ENCODE data around the gene HOXC6.
A peak's percentile ranks its signal among the peaks of the same experiment; 100 is the strongest.

The HOXC6 gene

DNA sequence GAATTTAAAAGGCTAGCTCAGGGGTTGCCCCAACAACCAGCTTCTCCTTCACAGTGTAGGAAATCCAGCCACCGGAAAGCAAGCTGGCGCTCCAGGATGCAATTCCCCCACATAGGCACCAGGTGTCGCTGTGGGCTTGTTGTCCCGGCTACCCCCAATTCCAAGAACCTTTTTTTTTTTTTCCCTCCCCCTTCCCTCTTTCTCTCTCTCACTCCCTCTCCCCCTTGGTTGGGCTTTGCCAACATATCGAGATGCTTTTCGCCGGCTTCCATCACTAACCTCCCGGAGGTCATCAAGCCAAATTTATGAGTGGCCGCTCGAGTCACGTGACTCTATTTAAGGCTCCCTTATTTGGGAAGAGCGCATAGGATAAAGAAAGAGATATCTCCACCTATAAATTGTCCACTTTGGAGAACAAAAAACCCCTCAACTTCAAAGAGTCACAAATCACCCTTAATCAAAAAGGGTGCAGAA is 4.4 kb downstream of the HOXC6 start, which contains the start of gene HOXC5 (continued):
- TF ChIP-seq, protein P1, sequence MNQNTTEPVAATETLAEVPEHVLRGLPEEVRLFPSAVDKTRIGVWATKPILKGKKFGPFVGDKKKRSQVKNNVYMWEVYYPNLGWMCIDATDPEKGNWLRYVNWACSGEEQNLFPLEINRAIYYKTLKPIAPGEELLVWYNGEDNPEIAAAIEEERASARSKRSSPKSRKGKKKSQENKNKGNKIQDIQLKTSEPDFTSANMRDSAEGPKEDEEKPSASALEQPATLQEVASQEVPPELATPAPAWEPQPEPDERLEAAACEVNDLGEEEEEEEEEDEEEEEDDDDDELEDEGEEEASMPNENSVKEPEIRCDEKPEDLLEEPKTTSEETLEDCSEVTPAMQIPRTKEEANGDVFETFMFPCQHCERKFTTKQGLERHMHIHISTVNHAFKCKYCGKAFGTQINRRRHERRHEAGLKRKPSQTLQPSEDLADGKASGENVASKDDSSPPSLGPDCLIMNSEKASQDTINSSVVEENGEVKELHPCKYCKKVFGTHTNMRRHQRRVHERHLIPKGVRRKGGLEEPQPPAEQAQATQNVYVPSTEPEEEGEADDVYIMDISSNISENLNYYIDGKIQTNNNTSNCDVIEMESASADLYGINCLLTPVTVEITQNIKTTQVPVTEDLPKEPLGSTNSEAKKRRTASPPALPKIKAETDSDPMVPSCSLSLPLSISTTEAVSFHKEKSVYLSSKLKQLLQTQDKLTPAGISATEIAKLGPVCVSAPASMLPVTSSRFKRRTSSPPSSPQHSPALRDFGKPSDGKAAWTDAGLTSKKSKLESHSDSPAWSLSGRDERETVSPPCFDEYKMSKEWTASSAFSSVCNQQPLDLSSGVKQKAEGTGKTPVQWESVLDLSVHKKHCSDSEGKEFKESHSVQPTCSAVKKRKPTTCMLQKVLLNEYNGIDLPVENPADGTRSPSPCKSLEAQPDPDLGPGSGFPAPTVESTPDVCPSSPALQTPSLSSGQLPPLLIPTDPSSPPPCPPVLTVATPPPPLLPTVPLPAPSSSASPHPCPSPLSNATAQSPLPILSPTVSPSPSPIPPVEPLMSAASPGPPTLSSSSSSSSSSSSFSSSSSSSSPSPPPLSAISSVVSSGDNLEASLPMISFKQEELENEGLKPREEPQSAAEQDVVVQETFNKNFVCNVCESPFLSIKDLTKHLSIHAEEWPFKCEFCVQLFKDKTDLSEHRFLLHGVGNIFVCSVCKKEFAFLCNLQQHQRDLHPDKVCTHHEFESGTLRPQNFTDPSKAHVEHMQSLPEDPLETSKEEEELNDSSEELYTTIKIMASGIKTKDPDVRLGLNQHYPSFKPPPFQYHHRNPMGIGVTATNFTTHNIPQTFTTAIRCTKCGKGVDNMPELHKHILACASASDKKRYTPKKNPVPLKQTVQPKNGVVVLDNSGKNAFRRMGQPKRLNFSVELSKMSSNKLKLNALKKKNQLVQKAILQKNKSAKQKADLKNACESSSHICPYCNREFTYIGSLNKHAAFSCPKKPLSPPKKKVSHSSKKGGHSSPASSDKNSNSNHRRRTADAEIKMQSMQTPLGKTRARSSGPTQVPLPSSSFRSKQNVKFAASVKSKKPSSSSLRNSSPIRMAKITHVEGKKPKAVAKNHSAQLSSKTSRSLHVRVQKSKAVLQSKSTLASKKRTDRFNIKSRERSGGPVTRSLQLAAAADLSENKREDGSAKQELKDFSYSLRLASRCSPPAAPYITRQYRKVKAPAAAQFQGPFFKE (tag by site-specific recombination; IDR thresholded peaks at IDR 0.05; ENCODE audit: borderline replicate concordance), result no peak
- TF ChIP-seq, protein P2, sequence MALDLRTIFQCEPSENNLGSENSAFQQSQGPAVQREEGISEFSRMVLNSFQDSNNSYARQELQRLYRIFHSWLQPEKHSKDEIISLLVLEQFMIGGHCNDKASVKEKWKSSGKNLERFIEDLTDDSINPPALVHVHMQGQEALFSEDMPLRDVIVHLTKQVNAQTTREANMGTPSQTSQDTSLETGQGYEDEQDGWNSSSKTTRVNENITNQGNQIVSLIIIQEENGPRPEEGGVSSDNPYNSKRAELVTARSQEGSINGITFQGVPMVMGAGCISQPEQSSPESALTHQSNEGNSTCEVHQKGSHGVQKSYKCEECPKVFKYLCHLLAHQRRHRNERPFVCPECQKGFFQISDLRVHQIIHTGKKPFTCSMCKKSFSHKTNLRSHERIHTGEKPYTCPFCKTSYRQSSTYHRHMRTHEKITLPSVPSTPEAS (tag by site-specific recombination; IDR thresholded peaks at IDR 0.05), result peak; percentile 60
- no peak for TF ChIP-seq TRIM28 (IDR thresholded peaks at IDR 0.05; ENCODE audit: borderline replicate concordance, low read length)
- TF ChIP-seq KLF17 (tag by site-specific recombination; IDR thresholded peaks at IDR 0.05), result peak; percentile 93
- TF ChIP-seq ZNF423 (tag by site-specific recombination; IDR thresholded peaks at IDR 0.05), result no peak
- TF ChIP-seq ZNF121 (tag by site-specific recombination; IDR thresholded peaks at IDR 0.05), result peak; percentile 36; the same call in 1 of the 2 replicates
- no peak for TF ChIP-seq ZNF626 (tag by site-specific recombination; IDR thresholded peaks at IDR 0.05)
- TF ChIP-seq ZNF521 (tag by site-specific recombination; IDR thresholded peaks at IDR 0.05), result no peak
- no peak for TF ChIP-seq ZNF10 (tag by site-specific recombination; IDR thresholded peaks at IDR 0.05)
- no peak for TF ChIP-seq ZNF585B (tag by site-specific recombination; IDR thresholded peaks at IDR 0.05)
- peak; percentile 82 for TF ChIP-seq KLF10 (tag by site-specific recombination; IDR thresholded peaks at IDR 0.05)
- no peak for TF ChIP-seq ZBTB20 (tag by site-specific recombination; IDR thresholded peaks at IDR 0.05)
- TF ChIP-seq, protein P3, sequence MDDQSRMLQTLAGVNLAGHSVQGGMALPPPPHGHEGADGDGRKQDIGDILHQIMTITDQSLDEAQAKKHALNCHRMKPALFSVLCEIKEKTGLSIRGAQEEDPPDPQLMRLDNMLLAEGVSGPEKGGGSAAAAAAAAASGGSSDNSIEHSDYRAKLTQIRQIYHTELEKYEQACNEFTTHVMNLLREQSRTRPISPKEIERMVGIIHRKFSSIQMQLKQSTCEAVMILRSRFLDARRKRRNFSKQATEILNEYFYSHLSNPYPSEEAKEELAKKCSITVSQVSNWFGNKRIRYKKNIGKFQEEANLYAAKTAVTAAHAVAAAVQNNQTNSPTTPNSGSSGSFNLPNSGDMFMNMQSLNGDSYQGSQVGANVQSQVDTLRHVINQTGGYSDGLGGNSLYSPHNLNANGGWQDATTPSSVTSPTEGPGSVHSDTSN (CRISPR knock-in tag; IDR thresholded peaks at IDR 0.05), result no peak
- TF ChIP-seq HOXD13 (CRISPR knock-in tag; IDR thresholded peaks at IDR 0.05; ENCODE audit: borderline replicate concordance), result no peak
- TF ChIP-seq, protein P4, sequence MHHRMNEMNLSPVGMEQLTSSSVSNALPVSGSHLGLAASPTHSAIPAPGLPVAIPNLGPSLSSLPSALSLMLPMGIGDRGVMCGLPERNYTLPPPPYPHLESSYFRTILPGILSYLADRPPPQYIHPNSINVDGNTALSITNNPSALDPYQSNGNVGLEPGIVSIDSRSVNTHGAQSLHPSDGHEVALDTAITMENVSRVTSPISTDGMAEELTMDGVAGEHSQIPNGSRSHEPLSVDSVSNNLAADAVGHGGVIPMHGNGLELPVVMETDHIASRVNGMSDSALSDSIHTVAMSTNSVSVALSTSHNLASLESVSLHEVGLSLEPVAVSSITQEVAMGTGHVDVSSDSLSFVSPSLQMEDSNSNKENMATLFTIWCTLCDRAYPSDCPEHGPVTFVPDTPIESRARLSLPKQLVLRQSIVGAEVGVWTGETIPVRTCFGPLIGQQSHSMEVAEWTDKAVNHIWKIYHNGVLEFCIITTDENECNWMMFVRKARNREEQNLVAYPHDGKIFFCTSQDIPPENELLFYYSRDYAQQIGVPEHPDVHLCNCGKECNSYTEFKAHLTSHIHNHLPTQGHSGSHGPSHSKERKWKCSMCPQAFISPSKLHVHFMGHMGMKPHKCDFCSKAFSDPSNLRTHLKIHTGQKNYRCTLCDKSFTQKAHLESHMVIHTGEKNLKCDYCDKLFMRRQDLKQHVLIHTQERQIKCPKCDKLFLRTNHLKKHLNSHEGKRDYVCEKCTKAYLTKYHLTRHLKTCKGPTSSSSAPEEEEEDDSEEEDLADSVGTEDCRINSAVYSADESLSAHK (tag by site-specific recombination; IDR thresholded peaks at IDR 0.05), result peak; percentile 83
- TF ChIP-seq ZNF146 (tag by site-specific recombination; IDR thresholded peaks at IDR 0.05), result no peak
- TF ChIP-seq ZNF223 (tag by site-specific recombination; IDR thresholded peaks at IDR 0.05), result no peak; the same call in 1 of the 2 replicates
- peak; percentile 97 for TF ChIP-seq IKZF3 (tag by site-specific recombination; IDR thresholded peaks at IDR 0.05)
- TF ChIP-seq ZNF791 (tag by site-specific recombination; IDR thresholded peaks at IDR 0.05), result no peak
- peak; percentile 94; the same call in 1 of the 2 replicates for TF ChIP-seq ZNF324 (tag by site-specific recombination; IDR thresholded peaks at IDR 0.05)
- TF ChIP-seq, protein P5, sequence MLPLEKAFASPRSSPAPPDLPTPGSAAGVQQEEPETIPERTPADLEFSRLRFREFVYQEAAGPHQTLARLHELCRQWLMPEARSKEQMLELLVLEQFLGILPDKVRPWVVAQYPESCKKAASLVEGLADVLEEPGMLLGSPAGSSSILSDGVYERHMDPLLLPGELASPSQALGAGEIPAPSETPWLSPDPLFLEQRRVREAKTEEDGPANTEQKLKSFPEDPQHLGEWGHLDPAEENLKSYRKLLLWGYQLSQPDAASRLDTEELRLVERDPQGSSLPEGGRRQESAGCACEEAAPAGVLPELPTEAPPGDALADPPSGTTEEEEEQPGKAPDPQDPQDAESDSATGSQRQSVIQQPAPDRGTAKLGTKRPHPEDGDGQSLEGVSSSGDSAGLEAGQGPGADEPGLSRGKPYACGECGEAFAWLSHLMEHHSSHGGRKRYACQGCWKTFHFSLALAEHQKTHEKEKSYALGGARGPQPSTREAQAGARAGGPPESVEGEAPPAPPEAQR (tag by site-specific recombination; IDR thresholded peaks at IDR 0.05), result peak; percentile 95
- no peak for TF ChIP-seq ZNF354C (tag by site-specific recombination; IDR thresholded peaks at IDR 0.05; ENCODE audit: borderline replicate concordance, low read depth)
- TF ChIP-seq ZNF366 (tag by site-specific recombination; conservative IDR thresholded peaks at IDR 0.05), result peak; percentile 97
- TF ChIP-seq, protein P6, sequence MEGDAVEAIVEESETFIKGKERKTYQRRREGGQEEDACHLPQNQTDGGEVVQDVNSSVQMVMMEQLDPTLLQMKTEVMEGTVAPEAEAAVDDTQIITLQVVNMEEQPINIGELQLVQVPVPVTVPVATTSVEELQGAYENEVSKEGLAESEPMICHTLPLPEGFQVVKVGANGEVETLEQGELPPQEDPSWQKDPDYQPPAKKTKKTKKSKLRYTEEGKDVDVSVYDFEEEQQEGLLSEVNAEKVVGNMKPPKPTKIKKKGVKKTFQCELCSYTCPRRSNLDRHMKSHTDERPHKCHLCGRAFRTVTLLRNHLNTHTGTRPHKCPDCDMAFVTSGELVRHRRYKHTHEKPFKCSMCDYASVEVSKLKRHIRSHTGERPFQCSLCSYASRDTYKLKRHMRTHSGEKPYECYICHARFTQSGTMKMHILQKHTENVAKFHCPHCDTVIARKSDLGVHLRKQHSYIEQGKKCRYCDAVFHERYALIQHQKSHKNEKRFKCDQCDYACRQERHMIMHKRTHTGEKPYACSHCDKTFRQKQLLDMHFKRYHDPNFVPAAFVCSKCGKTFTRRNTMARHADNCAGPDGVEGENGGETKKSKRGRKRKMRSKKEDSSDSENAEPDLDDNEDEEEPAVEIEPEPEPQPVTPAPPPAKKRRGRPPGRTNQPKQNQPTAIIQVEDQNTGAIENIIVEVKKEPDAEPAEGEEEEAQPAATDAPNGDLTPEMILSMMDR (tag by site-specific recombination; IDR thresholded peaks at IDR 0.05), result peak; percentile 99
- TF ChIP-seq, protein P7, sequence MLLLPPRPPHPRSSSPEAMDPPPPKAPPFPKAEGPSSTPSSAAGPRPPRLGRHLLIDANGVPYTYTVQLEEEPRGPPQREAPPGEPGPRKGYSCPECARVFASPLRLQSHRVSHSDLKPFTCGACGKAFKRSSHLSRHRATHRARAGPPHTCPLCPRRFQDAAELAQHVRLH (tag by site-specific recombination; IDR thresholded peaks at IDR 0.05), result peak; percentile 91
